Muscle layer of duodenum (tissue), 2 donors: ENCODE results near the gene NEDD8.
A peak's percentile ranks its signal among the peaks of the same experiment; 100 is the strongest.

Source experiments
- H3K27ac ChIP-seq: one replicate; pipeline ENCODE4 v1.7.0; 2013; ENCODE audit warnings: mild to moderate bottlenecking, low read length
- H3K27me3 ChIP-seq: one replicate; pipeline ENCODE4 v1.7.0; 2013; ENCODE audit warnings: low read depth, mild to moderate bottlenecking, control low read depth, low read length
- H3K36me3 ChIP-seq, 2 donors: one replicate each; pipeline ENCODE4 v1.7.0; 2013; ENCODE audit warnings: low read length in 2 of 2, control low read depth in 1 of 2, mild to moderate bottlenecking in 1 of 2; ENCODE audit not compliant: insufficient read depth in 2 of 2, control insufficient read depth in 1 of 2
- H3K4me1 ChIP-seq, 2 donors: one replicate each; pipeline ENCODE4 v1.7.0; 2013; ENCODE audit warnings: low read length in 2 of 2, mild to moderate bottlenecking in 2 of 2, control low read depth in 1 of 2, moderate library complexity in 1 of 2; ENCODE audit not compliant: insufficient read depth in 2 of 2, control insufficient read depth in 1 of 2
- H3K4me3 ChIP-seq, 2 donors: one replicate each; pipeline ENCODE4 v1.7.0; 2013; ENCODE audit warnings: low read length in 2 of 2, low read depth in 1 of 2, mild to moderate bottlenecking in 1 of 2
- H3K9me3 ChIP-seq, 2 donors: one replicate each; pipeline ENCODE4 v1.7.0; 2013; ENCODE audit warnings: low read length in 2 of 2, control low read depth in 1 of 2, mild to moderate bottlenecking in 1 of 2; ENCODE audit not compliant: control insufficient read depth in 1 of 2
- donor health status: healthy.

Gene NEDD8

DNA sequence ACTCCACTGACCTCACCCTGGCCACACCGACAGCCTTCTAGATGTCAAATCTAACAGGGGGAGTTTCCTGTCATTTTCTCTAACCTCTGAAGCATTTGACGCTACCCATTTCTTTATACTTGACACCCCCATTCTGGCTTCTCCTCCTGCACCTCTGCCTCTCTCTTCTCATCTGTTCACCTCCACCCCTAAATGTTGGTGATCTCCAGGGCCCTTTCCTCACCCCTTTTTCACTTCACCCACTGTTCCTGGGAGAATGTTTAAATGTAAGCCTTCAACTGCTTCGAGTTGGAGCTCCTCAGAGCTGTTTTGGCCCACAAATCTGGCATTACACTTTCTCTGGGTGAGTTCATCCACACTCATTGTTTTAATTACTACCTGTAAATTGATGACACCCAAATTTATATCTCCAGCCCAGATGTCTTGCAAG is 39.7 kb upstream of the NEDD8 start:
- Histone ChIP-seq H3K36me3 (peaks cover 18 to 19% of the 10 kb centered on the region in 2 donors), H3K4me1 (peaks cover 4 to 10% of the 10 kb centered on the region in 2 donors), H3K9me3 (no peaks in the 10 kb centered on the region), H3K27me3 (no peaks in the 10 kb centered on the region), H3K27ac (peak overlapping the region; percentile 92), H3K4me3 (peak overlapping the region; percentile 80 to 82)

DNA sequence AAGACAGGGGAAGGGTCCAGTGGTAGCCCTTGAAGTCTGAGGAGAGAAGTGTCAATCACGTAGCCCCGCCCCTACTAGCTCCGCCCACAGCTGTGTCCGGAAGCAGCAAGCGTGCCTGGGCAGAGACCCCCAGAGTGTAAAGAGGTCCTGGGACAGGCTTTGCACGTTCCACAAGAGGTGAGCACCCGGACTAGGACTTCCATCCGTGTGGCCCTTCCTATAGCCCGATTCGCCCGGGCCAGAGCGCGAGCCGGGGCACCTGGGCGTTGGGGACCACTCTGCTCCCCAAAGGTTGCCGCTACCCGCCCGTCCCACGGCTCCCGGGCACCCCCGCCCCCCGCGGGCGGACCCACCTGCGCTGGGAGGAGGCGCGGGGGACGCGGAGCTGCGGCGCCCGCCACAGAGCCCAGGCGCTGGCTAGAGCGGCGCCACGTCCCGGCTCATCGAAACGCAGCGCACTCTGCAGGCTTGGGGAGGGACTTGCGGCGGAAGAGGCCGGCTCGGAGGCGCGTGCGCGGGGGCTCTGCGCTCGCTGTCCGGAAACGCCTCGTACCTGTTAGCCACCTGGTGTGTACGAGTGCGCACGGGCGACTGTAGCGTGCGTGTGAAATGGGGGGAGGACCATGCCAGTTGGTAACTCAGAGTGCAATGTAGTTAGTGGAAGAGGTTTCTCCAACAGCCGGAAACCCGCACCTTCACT is 39.1 kb upstream of the NEDD8 start, which contains the start of gene RABGGTA:
Gene RABGGTA, minus strand, starts transcription at position 464 of the 700 bp plus-strand sequence. CDS start 482 bp downstream, outside the sequence.
- no peaks in the 10 kb centered on the region for H3K27me3 ChIP-seq
- peaks cover 4 to 10% of the 10 kb centered on the region in 2 donors for H3K4me1 ChIP-seq
- H3K9me3 ChIP-seq = no peaks in the 10 kb centered on the region
- H3K4me3 ChIP-seq = peak within 1 kb of the TSS; percentile 80 to 82
- peaks cover 24 to 25% of the 10 kb centered on the region in 2 donors for H3K36me3 ChIP-seq
- H3K27ac ChIP-seq = peak within 1 kb of the TSS; percentile 92

GRCh38 chr14:24270537-24271133 is 38.5 kb upstream of the NEDD8 start:
- no peaks in the 10 kb centered on the region for H3K9me3 ChIP-seq
- H3K4me3 ChIP-seq = peak overlapping the region; percentile 80 to 82
- H3K27me3 ChIP-seq = no peaks in the 10 kb centered on the region
- peak overlapping the region; percentile 92 for H3K27ac ChIP-seq
- H3K36me3 ChIP-seq = peaks cover 28% of the 10 kb centered on the region in 2 donors
- H3K4me1 ChIP-seq = peaks cover 4 to 10% of the 10 kb centered on the region in 2 donors

DNA sequence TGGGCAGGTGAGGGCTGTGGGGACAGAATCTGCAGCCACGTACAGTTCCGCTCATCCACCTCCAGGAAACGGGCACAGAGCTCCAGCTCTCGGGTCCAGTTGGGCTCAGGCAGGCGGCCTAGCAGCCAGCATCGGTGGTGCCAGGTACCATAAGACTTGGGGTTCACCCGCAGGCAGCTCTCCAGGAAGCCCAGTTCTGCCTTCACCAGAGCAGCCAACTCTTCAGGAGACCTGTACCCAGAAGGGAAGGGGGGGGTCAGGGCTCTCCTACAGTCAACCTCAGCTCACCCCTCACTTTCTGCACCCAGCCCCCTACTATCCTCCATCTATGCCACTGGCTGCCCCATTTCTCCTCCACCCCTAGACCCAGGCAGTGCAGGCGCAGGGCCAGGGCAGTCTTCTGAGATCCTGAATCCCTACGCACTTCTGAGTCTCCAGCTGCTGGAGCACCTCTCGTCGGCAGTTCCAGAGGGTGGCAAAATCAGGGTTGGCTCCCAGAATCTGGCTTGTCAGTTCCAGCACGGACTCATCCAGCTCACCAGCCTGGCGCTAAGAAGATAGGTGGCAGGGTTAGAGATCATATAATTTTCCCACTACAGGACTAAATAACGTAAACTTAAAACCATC is 37.9 kb upstream of the NEDD8 start:
- Histone ChIP-seq H3K4me3 (no peak overlapping the region), H3K27me3 (no peaks in the 10 kb centered on the region), H3K27ac (no peak overlapping the region), H3K9me3 (no peaks in the 10 kb centered on the region), H3K4me1 (peaks cover 4 to 10% of the 10 kb centered on the region in 2 donors), H3K36me3 (peaks cover 28 to 35% of the 10 kb centered on the region in 2 donors)

- Histone ChIP-seq H3K4me1 (peaks cover 4 to 10% of the 10 kb centered on the region in 2 donors), H3K9me3 (no peaks in the 10 kb centered on the region), H3K36me3 (peaks cover 28 to 38% of the 10 kb centered on the region in 2 donors), H3K4me3 (no peak overlapping the region), H3K27me3 (no peaks in the 10 kb centered on the region), H3K27ac (no peak overlapping the region)
Observed at GRCh38 chr14:24269368-24269767, 37.2 kb upstream of the NEDD8 start.

DNA sequence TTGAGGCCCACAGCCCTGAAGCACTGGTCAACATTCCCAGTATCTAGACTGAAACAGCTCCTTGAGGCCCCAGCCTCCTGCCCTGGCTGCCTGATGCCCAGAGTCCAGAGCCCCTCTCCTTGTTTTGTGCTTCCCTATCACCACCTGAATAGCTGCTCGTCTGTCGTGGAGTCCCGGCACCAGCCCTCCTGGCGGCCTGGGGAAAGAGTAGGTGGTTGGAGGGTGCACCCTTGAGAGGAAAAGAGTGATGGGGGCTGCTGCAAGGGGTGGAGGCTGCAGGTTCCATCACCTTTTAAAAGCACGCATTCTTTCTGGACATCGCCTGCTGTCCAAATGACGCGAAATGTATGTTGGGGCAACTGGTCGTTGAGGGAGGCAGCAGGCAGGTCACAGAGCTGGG is 36.1 kb upstream of the NEDD8 start:
- Histone ChIP-seq H3K27me3 (no peaks in the 10 kb centered on the region), H3K36me3 (peaks cover 28 to 38% of the 10 kb centered on the region in 2 donors), H3K9me3 (no peaks in the 10 kb centered on the region), H3K27ac (no peak overlapping the region), H3K4me3 (no peak overlapping the region), H3K4me1 (peaks cover 4 to 10% of the 10 kb centered on the region in 2 donors)

DNA sequence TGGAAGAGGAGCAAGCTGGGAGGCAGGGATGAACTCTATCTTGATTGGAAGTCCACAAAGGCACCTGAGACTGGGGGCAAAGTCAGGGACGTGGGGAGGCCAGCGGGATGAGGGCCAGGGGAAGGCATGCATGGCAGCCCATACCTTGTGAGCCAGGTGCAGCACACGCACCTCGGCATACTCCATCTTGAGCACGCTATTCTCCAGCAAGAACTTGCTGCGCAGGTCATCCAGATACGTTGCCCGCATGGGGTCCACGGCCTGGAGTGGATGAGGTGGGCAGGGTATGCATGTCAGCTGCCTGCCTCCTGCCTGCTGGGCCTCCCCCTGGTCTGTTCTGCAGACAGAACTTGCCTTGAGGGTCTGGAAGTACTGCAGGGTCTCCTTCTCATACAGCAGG is 35.3 kb upstream of the NEDD8 start:
- Histone ChIP-seq H3K4me1 (peaks cover 4 to 10% of the 10 kb centered on the region in 2 donors), H3K36me3 (peaks cover 28 to 38% of the 10 kb centered on the region in 2 donors), H3K4me3 (no peak overlapping the region), H3K27me3 (no peaks in the 10 kb centered on the region), H3K9me3 (no peaks in the 10 kb centered on the region), H3K27ac (no peak overlapping the region)

DNA sequence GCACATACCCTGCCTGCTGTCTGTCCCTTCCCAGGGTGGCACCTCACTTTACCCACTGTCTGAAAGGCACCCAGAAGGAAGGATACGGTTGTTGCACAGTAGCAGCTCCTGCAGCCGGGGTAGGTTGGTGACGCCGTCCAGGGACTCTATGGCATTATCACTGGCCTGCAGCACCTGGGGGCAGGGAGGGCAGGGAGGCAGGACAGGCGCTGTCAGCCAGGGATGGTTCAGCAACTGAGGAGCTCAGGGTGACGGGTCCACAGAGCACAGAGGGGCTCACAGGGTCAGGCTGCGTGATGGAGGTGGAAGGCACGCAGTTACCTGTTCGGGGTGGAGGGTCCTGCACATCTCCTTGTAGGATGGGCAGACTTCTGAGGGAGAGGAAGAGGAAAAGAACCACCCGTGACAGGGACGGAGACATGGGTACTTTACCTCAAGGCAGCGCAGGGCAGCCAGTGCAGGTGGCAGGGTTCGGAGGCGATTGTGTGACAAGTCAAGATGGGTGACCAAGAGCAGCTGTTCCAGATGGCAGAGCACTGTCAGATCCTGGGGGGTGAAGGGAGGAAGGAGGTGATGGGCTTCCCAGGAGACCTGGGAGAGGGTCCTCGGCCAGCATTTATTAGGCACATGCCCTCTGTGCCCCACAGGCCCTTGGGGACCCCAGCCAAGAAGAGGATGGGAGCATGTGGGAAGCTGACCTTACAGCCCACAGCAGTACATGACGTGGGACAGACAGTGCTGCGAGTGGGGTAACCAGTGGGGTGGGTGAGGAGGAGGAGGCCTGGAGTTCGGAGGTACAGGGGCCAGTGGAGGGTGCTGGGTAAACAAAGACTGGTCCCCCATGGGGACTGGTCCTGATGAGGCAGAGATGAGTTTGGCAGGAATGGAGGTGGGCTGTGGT is 34.4 kb upstream of the NEDD8 start:
- peaks cover 28 to 38% of the 10 kb centered on the region in 2 donors for H3K36me3 ChIP-seq
- peaks cover 0 to 5% of the 10 kb centered on the region in 2 donors for H3K4me1 ChIP-seq
- no peaks in the 10 kb centered on the region for H3K27me3 ChIP-seq
- H3K27ac ChIP-seq = no peak overlapping the region
- no peaks in the 10 kb centered on the region for H3K9me3 ChIP-seq
- H3K4me3 ChIP-seq = no peak overlapping the region

DNA sequence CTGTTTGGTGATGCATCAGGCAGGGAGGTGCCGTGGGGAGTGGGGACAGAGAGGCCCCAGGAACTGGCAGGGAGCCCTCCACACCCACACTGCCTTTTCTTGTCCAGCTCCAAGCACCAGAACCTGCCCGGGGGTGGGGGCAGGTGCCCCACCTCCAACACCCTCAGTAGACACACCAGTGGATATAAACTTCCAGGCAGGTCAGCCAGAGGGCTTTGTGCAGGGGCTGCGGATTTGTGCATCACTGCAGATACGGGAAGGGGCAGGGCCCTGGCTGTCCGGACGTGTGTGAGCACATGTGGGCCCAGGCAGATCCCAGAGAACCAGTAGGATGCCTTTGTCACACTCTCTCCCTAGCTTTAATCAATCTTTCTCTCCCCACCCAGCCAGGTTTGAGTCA is 32.1 kb upstream of the NEDD8 start:
- Histone ChIP-seq H3K4me1 (no peaks in the 10 kb centered on the region), H3K27me3 (no peaks in the 10 kb centered on the region), H3K4me3 (no peak overlapping the region), H3K9me3 (no peaks in the 10 kb centered on the region), H3K27ac (no peak overlapping the region), H3K36me3 (peaks cover 25 to 33% of the 10 kb centered on the region in 2 donors)

DNA sequence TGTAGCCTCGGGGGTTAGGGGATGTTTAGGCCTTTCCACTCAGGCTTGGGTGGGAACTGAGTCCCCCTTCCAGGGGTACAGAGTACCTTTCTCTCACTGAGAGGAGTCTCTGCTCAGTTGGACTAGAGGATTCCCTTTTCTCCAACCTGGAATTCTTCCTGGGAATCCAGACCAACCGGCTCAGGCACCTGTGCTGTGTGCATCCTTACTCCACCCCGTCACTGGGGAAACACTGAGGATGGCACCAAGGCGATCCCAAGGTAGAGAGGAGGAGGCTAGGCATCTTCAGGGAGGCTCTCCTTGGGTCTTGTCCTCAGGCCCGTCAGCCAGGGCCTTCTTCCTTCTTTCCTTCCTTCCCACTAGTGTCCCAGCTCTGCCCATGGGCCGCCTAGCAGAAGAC is 31.7 kb upstream of the NEDD8 start:
- H3K36me3 ChIP-seq = peaks cover 20 to 29% of the 10 kb centered on the region in 2 donors
- no peak overlapping the region for H3K4me3 ChIP-seq
- no peaks in the 10 kb centered on the region for H3K9me3 ChIP-seq
- no peaks in the 10 kb centered on the region for H3K27me3 ChIP-seq
- H3K4me1 ChIP-seq = no peaks in the 10 kb centered on the region
- no peak overlapping the region for H3K27ac ChIP-seq
